K562 (cell line): ENCODE measurements around the gene CCR2. TPM values are rescaled to one million over a fixed set of nuclear protein-coding genes. Genes with fewer than 3 reads are reported as not detected.

Experiments
- ATAC-seq: fragments of 200-7000 bp; cut with Tn5 transposase; 3 replicates; pipeline ENCODE4 v1.9.1; 2020; ENCODE audit warnings: moderate library complexity
- BruUV-seq: library from RNA; stranded (reverse); fragments of 400-500 nt; replicated peaks from 2 replicates; lab custom pipeline; 2021; lab: Mats Ljungman, UMichigan
- CTCF ChIA-PET: fragments of 300-600 bp; formaldehyde crosslinking; extraction: SDS; loops from one replicate; lab custom pipeline; 2021; ENCODE audit warnings: low intra/inter-chr PET ratio; lab: Yijun Ruan, JAX
- POLR2A ChIA-PET: fragments of 300-600, 350-650 bp; sonication (Branson Sonifier 250); formaldehyde crosslinking; extraction: SDS; loops from one replicate; lab custom pipeline; 2021; ENCODE audit warnings: antibody characterized with exemption, inconsistent platforms; lab: Yijun Ruan, JAX
- DNase-seq, 4 experiments: peaks; one replicate each; pipeline versions ENCODE4 v3.0.0 to v3.0.0-alpha.2; 2011 to 2018; ENCODE audit warnings: low spot score in 3 of 4, mixed read lengths in 3 of 4; ENCODE audit errors: extremely low read depth in 1 of 4
- FAIRE-seq: peaks from 2 replicates; lab custom pipeline; 2011; peaks lifted over from hg19 to GRCh38; lab: Jason Lieb, UNC
- H2AFZ ChIP-seq: 2 replicates; pipeline ENCODE4 v1.6.0; 2011; ENCODE audit warnings: low read depth, low read length, control low read depth, inconsistent platforms
- H3K27ac ChIP-seq: fragments of 200-600 bp; 3 replicates; pipeline ENCODE4 v1.8.0; 2011; ENCODE audit warnings: low read depth, mild to moderate bottlenecking, control low read depth, inconsistent platforms, low read length, moderate library complexity, mixed read lengths; ENCODE audit errors: extremely low read depth
- H3K27me3 ChIP-seq, 2 experiments: fragments of 300-600 bp in 1 of 2; 2 replicates in 1 of 2; 3 replicates in 1 of 2; pipeline versions ENCODE4 v1.6.0 to v1.8.0; 2011; ENCODE audit warnings: inconsistent platforms in 2 of 2, low read length in 2 of 2, mild to moderate bottlenecking in 1 of 2, mixed read lengths in 1 of 2, moderate library complexity in 1 of 2; ENCODE audit not compliant: control insufficient read depth in 2 of 2, insufficient read depth in 2 of 2
- H3K36me3 ChIP-seq: fragments of 300-600 bp; 3 replicates; pipeline ENCODE4 v1.8.0; 2011; ENCODE audit warnings: mild to moderate bottlenecking, low read length, inconsistent platforms; ENCODE audit not compliant: control insufficient read depth, insufficient read depth
- H3K4me1 ChIP-seq, 2 experiments: fragments of 200-600 bp in 1 of 2; replicated peaks in 1 of 2; 2 replicates in 1 of 2; 3 replicates in 1 of 2; pipeline versions ENCODE4 v1.5.1 to v1.8.0; 2011; ENCODE audit warnings: inconsistent platforms in 2 of 2, low read length in 2 of 2, mild to moderate bottlenecking in 1 of 2, mixed read lengths in 1 of 2, moderate library complexity in 1 of 2; ENCODE audit not compliant: control insufficient read depth in 2 of 2, insufficient read depth in 2 of 2
- H3K4me2 ChIP-seq: 2 replicates; pipeline ENCODE4 v1.6.1; 2011; ENCODE audit warnings: low read length, control low read depth, inconsistent platforms, mixed read lengths; ENCODE audit not compliant: insufficient read depth
- H3K4me3 ChIP-seq: fragments of 200-600 bp; sonication (generic), shearing (Covaris generic); 2 replicates; pipeline ENCODE4 v1.5.1; 2016; ENCODE audit warnings: control low read depth, inconsistent platforms
- H3K79me2 ChIP-seq: fragments of 200-600 bp; 3 replicates; pipeline ENCODE4 v1.8.0; 2011; ENCODE audit warnings: low read length, inconsistent platforms; ENCODE audit not compliant: control insufficient read depth, insufficient read depth
- H3K9ac ChIP-seq, 2 experiments: 2 replicates each; pipeline versions ENCODE4 v1.6.0 to v1.6.1; 2011; ENCODE audit warnings: low read depth in 2 of 2, low read length in 2 of 2, control low read depth in 1 of 2, inconsistent platforms in 1 of 2, mild to moderate bottlenecking in 1 of 2, mixed read lengths in 1 of 2; ENCODE audit not compliant: insufficient read depth in 1 of 2
- H3K9me1 ChIP-seq: one replicate; pipeline ENCODE4 v1.6.0; 2011; ENCODE audit warnings: inconsistent platforms, mild to moderate bottlenecking, low read length, moderate library complexity; ENCODE audit not compliant: control insufficient read depth, insufficient read depth
- H3K9me3 ChIP-seq: replicated peaks from 2 replicates; pipeline ENCODE4 v1.5.1; 2011; ENCODE audit warnings: low read depth, low read length, inconsistent platforms; ENCODE audit not compliant: control insufficient read depth, insufficient read depth
- H4K20me1 ChIP-seq: replicated peaks from 2 replicates; pipeline ENCODE4 v1.6.1; 2011; ENCODE audit warnings: low read length, inconsistent platforms, mixed read lengths; ENCODE audit not compliant: control insufficient read depth, insufficient read depth
- BDP1 ChIP-seq: IDR thresholded peaks from 3 replicates; pipeline ENCODE4 v1.6.1; 2011; ENCODE audit not compliant: insufficient read length, insufficient read depth
- CREM ChIP-seq: IDR thresholded peaks from 2 replicates; pipeline ENCODE4 v1.6.1; 2014; ENCODE audit warnings: antibody characterized with exemption, low read depth
- KDM4B ChIP-seq, 2 experiments: fragments of 450-650 bp in 1 of 2; sonication (generic) in 1 of 2; IDR thresholded peaks; 2 replicates each; pipeline ENCODE4 v1.6.1; 2016 to 2017; ENCODE audit warnings: borderline replicate concordance in 2 of 2, antibody characterized with exemption in 1 of 2, low read depth in 1 of 2, mild to moderate bottlenecking in 1 of 2
- KLF13 ChIP-seq: fragments of 450-650 bp; IDR thresholded peaks from 2 replicates; pipeline ENCODE4 v1.6.1; 2016; ENCODE audit warnings: missing genetic modification characterization, low read depth, mild to moderate bottlenecking, missing compliant biosample characterization, moderate library complexity, borderline replicate concordance
- NFATC3 ChIP-seq: fragments of 450-650 bp; IDR thresholded peaks from 2 replicates; pipeline ENCODE4 v1.6.1; 2017; ENCODE audit warnings: mild to moderate bottlenecking
- NFXL1 ChIP-seq: fragments of 450-650 bp; formaldehyde crosslinking; IDR thresholded peaks from 2 replicates; pipeline ENCODE4 v1.4.0; 2021; ENCODE audit warnings: mild to moderate bottlenecking
- RBM22 ChIP-seq: fragments of 200-400 bp; formaldehyde crosslinking; IDR thresholded peaks from 2 replicates; pipeline ENCODE4 v1.6.1; 2018; ENCODE audit warnings: low read length, low read depth; ENCODE audit not compliant: poor library complexity, severe bottlenecking
- SMC3 ChIP-seq: conservative IDR thresholded peaks from 2 replicates; pipeline ENCODE4 v1.6.1; 2011; ENCODE audit warnings: low read depth, low read length, improper control_type of control experiment; ENCODE audit not compliant: insufficient read depth
- TEAD4 ChIP-seq, 2 experiments: sonication (generic) in 1 of 2; formaldehyde crosslinking in 1 of 2; IDR thresholded peaks; 2 replicates each; pipeline versions ENCODE4 v1.6.1 to v1.8.0; 2012 to 2022; ENCODE audit warnings: borderline replicate concordance in 1 of 2, inconsistent platforms in 1 of 2, low read length in 1 of 2, mild to moderate bottlenecking in 1 of 2, missing genetic modification reagents in 1 of 2
- ZKSCAN8 ChIP-seq: fragments of 200-800 bp; sonication (Bioruptor generic); IDR thresholded peaks from 2 replicates; pipeline ENCODE4 v1.6.1; 2016; ENCODE audit warnings: missing genetic modification characterization, missing compliant biosample characterization
- ZNF124 ChIP-seq: sonication (generic); formaldehyde crosslinking; IDR thresholded peaks from 2 replicates; pipeline ENCODE4 v1.8.1; 2022; ENCODE audit warnings: missing genetic modification reagents
- ZNF140 ChIP-seq: fragments of 250-450 bp; sonication (Bioruptor Pico); IDR thresholded peaks from 2 replicates; pipeline ENCODE4 v1.8.0; 2021; ENCODE audit warnings: moderate library complexity, mild to moderate bottlenecking, inconsistent platforms
- ZNF316 ChIP-seq: fragments of 450-650 bp; IDR thresholded peaks from 2 replicates; pipeline ENCODE4 v1.6.1; 2016
- ZNF76 ChIP-seq: fragments of 250-450 bp; sonication (Bioruptor Pico); IDR thresholded peaks from 2 replicates; pipeline ENCODE4 v1.4.0; 2020; ENCODE audit warnings: mild to moderate bottlenecking, moderate library complexity, borderline replicate concordance
- WGBS: fragments of 100-300 bp; shearing (Covaris generic); methylation state at CpG from one replicate; pipeline ENCODE4 v1.1.6; 2016; ENCODE audit warnings: low coverage, mixed read lengths; ENCODE audit not compliant: insufficient coverage; ENCODE audit errors: missing lambda C conversion rate; 5-methylcytosine and 5-hydroxymethylcytosine counted together
- in situ Hi-C: fragments of 300-500 bp; cut with MboI; formaldehyde crosslinking; loops from 4 replicates; pipeline ENCODE4 v1.15.0; 2018; ENCODE audit warnings: inconsistent platforms, mixed read lengths
- intact Hi-C: fragments of 100-400 bp; cut with micrococcal nuclease; formaldehyde crosslinking; loops from 2 replicates; pipeline ENCODE4 v1.14.2; 2022
- polyA plus RNA-seq, 8 experiments: library from polyadenylated mRNA; depleted of rRNA in 4 of 8; stranded (reverse) in 5 of 8; unstranded in 3 of 8; fragments of >200 nt; fragmentation: Nextera tagmentation in 2 of 8; fragmentation: Illumina TruSeq in 1 of 8; extraction: Ambion mirVana in 2 of 8; extraction: Trizol in 1 of 8; gene quantifications; 2 replicates each; pipeline versions ENCODE4 v1.2.1 to v1.2.3, GENCODE V29; 2011 to 2014; ENCODE audit warnings: inconsistent platforms in 1 of 8, missing spikeins in 1 of 8
- total RNA-seq, 7 experiments: library from RNA; depleted of rRNA in 6 of 7; stranded (reverse); fragments of >200 nt in 6 of 7; fragmentation: Illumina TruSeq in 2 of 7; extraction: Trizol in 2 of 7; gene quantifications; 2 replicates each; pipeline versions ENCODE4 v1.2.1 to v1.2.3, GENCODE V29; 2011 to 2021; ENCODE audit warnings: low replicate concordance in 1 of 7
- TF ChIP-seq, protein P1 (sequence below): sonication (generic); formaldehyde crosslinking; IDR thresholded peaks from 2 replicates; pipeline ENCODE4 v1.5.0; 2020; ENCODE audit warnings: missing genetic modification reagents
- TF ChIP-seq, protein P2 (sequence below): fragments of 450-650 bp; formaldehyde crosslinking; IDR thresholded peaks from 2 replicates; pipeline ENCODE4 v1.4.0; 2022; ENCODE audit warnings: missing genetic modification characterization

CCR2 gene
- total and polyA plus RNA-seq, 9 of the 15 experiments (the other 6 are each of a cell fraction or from before 2014, with no cell fraction given), result not detected

DNA sequence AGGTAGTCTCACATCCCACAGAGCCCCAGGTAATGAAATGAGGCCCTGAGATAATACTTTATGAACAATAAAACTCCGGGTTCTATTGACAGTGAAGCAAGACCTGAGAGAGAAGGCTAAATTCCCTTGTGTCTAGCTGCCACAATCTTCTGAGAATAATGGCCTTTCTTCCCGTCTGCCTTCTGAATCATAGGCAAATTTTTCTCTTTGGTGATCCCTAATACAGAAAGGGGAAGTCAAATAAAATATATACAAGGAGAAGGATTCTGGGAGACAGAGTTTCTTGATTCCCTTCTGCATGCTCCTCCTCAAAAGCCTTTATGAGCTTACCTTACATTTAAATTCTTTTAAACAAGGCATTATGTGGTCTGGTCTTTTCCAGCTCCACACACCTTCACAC lies 29.9 kb upstream of the CCR2 start:
- no peak overlapping the region for H3K9ac ChIP-seq
- DNase-seq, result no peak
- no peak for TF ChIP-seq CREM
- TF ChIP-seq BDP1, result no peak
- TF ChIP-seq RBM22, result no peak
- no peak for TF ChIP-seq ZKSCAN8
- TF ChIP-seq ZNF124 (CRISPR knock-in tag), result no peak
- TF ChIP-seq ZNF140 (CRISPR knock-in tag), result no peak
- no peak for TF ChIP-seq TEAD4 (IDR thresholded peaks at IDR 0.05; ENCODE audit: low read length)
- no peak for TF ChIP-seq TEAD4 (CRISPR knock-in tag; IDR thresholded peaks at IDR 0.05; ENCODE audit: borderline replicate concordance)
- TF ChIP-seq, protein P1, sequence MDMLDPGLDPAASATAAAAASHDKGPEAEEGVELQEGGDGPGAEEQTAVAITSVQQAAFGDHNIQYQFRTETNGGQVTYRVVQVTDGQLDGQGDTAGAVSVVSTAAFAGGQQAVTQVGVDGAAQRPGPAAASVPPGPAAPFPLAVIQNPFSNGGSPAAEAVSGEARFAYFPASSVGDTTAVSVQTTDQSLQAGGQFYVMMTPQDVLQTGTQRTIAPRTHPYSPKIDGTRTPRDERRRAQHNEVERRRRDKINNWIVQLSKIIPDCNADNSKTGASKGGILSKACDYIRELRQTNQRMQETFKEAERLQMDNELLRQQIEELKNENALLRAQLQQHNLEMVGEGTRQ, result no peak
- no peak for TF ChIP-seq KLF13 (tag)
- TF ChIP-seq ZNF76 (CRISPR knock-in tag), result no peak
- TF ChIP-seq KDM4B (IDR thresholded peaks at IDR 0.05; ENCODE audit: borderline replicate concordance in 2 of 2, low read depth in 1 of 2), result no peak
- TF ChIP-seq ZNF316, result no peak
- TF ChIP-seq NFXL1 (CRISPR knock-in tag), result no peak
- TF ChIP-seq SMC3, result no peak
- TF ChIP-seq, protein P2, sequence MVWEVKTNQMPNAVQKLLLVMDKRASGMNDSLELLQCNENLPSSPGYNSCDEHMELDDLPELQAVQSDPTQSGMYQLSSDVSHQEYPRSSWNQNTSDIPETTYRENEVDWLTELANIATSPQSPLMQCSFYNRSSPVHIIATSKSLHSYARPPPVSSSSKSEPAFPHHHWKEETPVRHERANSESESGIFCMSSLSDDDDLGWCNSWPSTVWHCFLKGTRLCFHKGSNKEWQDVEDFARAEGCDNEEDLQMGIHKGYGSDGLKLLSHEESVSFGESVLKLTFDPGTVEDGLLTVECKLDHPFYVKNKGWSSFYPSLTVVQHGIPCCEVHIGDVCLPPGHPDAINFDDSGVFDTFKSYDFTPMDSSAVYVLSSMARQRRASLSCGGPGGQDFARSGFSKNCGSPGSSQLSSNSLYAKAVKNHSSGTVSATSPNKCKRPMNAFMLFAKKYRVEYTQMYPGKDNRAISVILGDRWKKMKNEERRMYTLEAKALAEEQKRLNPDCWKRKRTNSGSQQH (CRISPR knock-in tag), result no peak
- no peak for TF ChIP-seq NFATC3
- ATAC-seq, result no peak
- H3K27ac ChIP-seq, result no peak overlapping the region
- no peaks in the 10 kb centered on the region for H4K20me1 ChIP-seq
- no peaks in the 10 kb centered on the region for H3K9me1 ChIP-seq
- POLR2A ChIA-PET, result interaction anchor here (0.7 kb wide), 1 partner anchor 157 kb away, joined by 4 read pairs; no protein-coding TSS in a partner anchor
- no peak for FAIRE-seq
- 0% methylated on average over 2 of the region's 2 CpGs for WGBS
- H3K9me3 ChIP-seq, result no peaks in the 10 kb centered on the region
- H3K27me3 ChIP-seq, result no peaks in the 10 kb centered on the region
- no peaks in the 10 kb centered on the region for H3K79me2 ChIP-seq
- in situ Hi-C loops (no loop called here), intact Hi-C loops (no loop called here)
- CTCF ChIA-PET, result no interaction called here
- H3K36me3 ChIP-seq, result no peaks in the 10 kb centered on the region
- H3K4me2 ChIP-seq, result no peak overlapping the region
- no peaks in the 10 kb centered on the region for H3K4me1 ChIP-seq
- H3K4me3 ChIP-seq, result no peak overlapping the region
- no peak overlapping the region for H2AFZ ChIP-seq
- no TSS peak for BruUV-seq
